Neural progenitor cell (in vitro differentiated cells): ENCODE data around the gene OR2J1. TPM values are rescaled to one million over a fixed set of nuclear protein-coding genes. Genes with fewer than 3 reads are reported as not detected.
"Not testable (repeated sequence)": the region's sequence is repeated elsewhere in the genome, so short reads cannot be mapped to it uniquely, and the experiment has no call there.

Experiments used
- DNase-seq: peaks from one replicate; pipeline ENCODE4 v3.0.0-alpha.2; 2016; ENCODE audit warnings: low spot score
- H2AFZ ChIP-seq: fragments of 200-600 bp; sonication (generic); replicated peaks from 2 replicates; pipeline ENCODE4 v1.6.1; 2016; ENCODE audit warnings: antibody characterized with exemption
- H3F3A ChIP-seq: fragments of 200-600 bp; sonication (generic); 2 replicates; pipeline ENCODE4 v1.6.1; 2016; ENCODE audit warnings: antibody characterized with exemption, low read depth
- H3K27ac ChIP-seq: fragments of 200-600 bp; sonication (generic); 2 replicates; pipeline ENCODE4 v1.5.1; 2016; ENCODE audit warnings: mild to moderate bottlenecking
- H3K27me3 ChIP-seq: fragments of 200-600 bp; sonication (generic); 2 replicates; pipeline ENCODE4 v1.6.1; 2016; ENCODE audit warnings: mild to moderate bottlenecking, moderate library complexity
- H3K36me3 ChIP-seq: fragments of 200-600 bp; sonication (generic); 2 replicates; pipeline ENCODE4 v1.5.1; 2016
- H3K4me1 ChIP-seq: fragments of 200-600 bp; sonication (generic); 2 replicates; pipeline ENCODE4 v1.6.1; 2016; ENCODE audit warnings: mixed run types
- H3K4me2 ChIP-seq: fragments of 200-600 bp; sonication (generic); 2 replicates; pipeline ENCODE4 v1.6.1; 2016
- H3K4me3 ChIP-seq: fragments of 200-600 bp; sonication (generic); 2 replicates; pipeline ENCODE4 v1.5.1; 2016
- H3K79me2 ChIP-seq: fragments of 200-600 bp; sonication (generic); 2 replicates; pipeline ENCODE4 v1.6.1; 2016; ENCODE audit warnings: low read depth
- H3K9ac ChIP-seq: fragments of 200-600 bp; sonication (generic); 2 replicates; pipeline ENCODE4 v1.6.1; 2016
- H3K9me3 ChIP-seq: fragments of 200-600 bp; sonication (generic); 2 replicates; pipeline ENCODE4 v1.5.1; 2016; ENCODE audit warnings: low read depth
- H4K20me1 ChIP-seq: fragments of 200-600 bp; sonication (generic); 2 replicates; pipeline ENCODE4 v1.6.1; 2016; ENCODE audit warnings: low read depth
- H3K27ac Mint-ChIP-seq: 3 replicates; pipeline ENCODE4 v1.8.0; 2021; ENCODE audit warnings: mixed read lengths
- H3K27me3 Mint-ChIP-seq: 2 replicates; pipeline ENCODE4 v1.8.0; 2022; ENCODE audit warnings: low read depth, mild to moderate bottlenecking, inconsistent platforms, moderate library complexity, mixed read lengths; ENCODE audit not compliant: insufficient read depth
- H3K36me3 Mint-ChIP-seq: 3 replicates; pipeline ENCODE4 v1.8.0; 2021; ENCODE audit warnings: mixed read lengths
- H3K4me1 Mint-ChIP-seq: 3 replicates; pipeline ENCODE4 v1.8.0; 2021; ENCODE audit warnings: mixed read lengths
- H3K4me3 Mint-ChIP-seq: 3 replicates; pipeline ENCODE4 v1.8.0; 2021; ENCODE audit warnings: mild to moderate bottlenecking, moderate library complexity, mixed read lengths
- H3K9me3 Mint-ChIP-seq: 3 replicates; pipeline ENCODE4 v1.8.0; 2020; ENCODE audit warnings: mixed read lengths
- CTCF ChIP-seq: fragments of 200-600 bp; sonication (generic); IDR thresholded peaks from 2 replicates; pipeline ENCODE4 v1.5.1; 2017; ENCODE audit warnings: antibody characterized with exemption, mild to moderate bottlenecking
- EZH2 ChIP-seq: fragments of 200-600 bp; sonication (generic); IDR thresholded peaks from 2 replicates; pipeline ENCODE4 v1.6.1; 2017; ENCODE audit warnings: antibody characterized with exemption, mild to moderate bottlenecking, moderate library complexity
- EZH2phosphoT487 ChIP-seq: fragments of 200-600 bp; sonication (generic); IDR thresholded peaks from 2 replicates; pipeline ENCODE4 v1.6.1; 2017; ENCODE audit warnings: antibody characterized with exemption
- total RNA-seq: library from RNA; depleted of rRNA; stranded (reverse); fragments of >200 nt; gene quantifications from 2 replicates; pipeline ENCODE4 v1.2.3, GENCODE V29; 2015; ENCODE audit warnings: low replicate concordance

The OR2J1 gene
- total RNA-seq, 1 donor from 2014 or later = not detected

- Mint-ChIP-seq H3K27me3 (no peaks in the 10 kb centered on the region), H3K27ac (no peak overlapping the region), H3K36me3 (no peaks in the 10 kb centered on the region), H3K9me3 (peaks cover 4% of the 10 kb centered on the region), H3K4me3 (no peak overlapping the region), H3K4me1 (no peaks in the 10 kb centered on the region)
- no peak overlapping the region for H3K9ac ChIP-seq
- no peaks in the 10 kb centered on the region for H3K79me2 ChIP-seq
- TF ChIP-seq EZH2phosphoT487 = no peak
- no peak for TF ChIP-seq EZH2
- no peak for TF ChIP-seq CTCF
- no peak overlapping the region for H3K27ac ChIP-seq
- peaks cover 8% of the 10 kb centered on the region for H3K9me3 ChIP-seq
- H3K27me3 ChIP-seq = no peaks in the 10 kb centered on the region
- no peaks in the 10 kb centered on the region for H4K20me1 ChIP-seq
- H3K4me3 ChIP-seq = no peak overlapping the region
- H3K4me2 ChIP-seq = no peak overlapping the region
- no peaks in the 10 kb centered on the region for H3K36me3 ChIP-seq
- H3F3A ChIP-seq = no peaks in the 10 kb centered on the region
- no peak for DNase-seq
- no peak overlapping the region for H2AFZ ChIP-seq
- no peaks in the 10 kb centered on the region for H3K4me1 ChIP-seq
These were observed 46.9 kb downstream of the OR2J1 start for GRCh38 chr6:29146179-29146578.

- Mint-ChIP-seq H3K27ac (no peak overlapping the region), H3K27me3 (no peaks in the 10 kb centered on the region), H3K9me3 (peaks cover 4% of the 10 kb centered on the region)
These were observed 47.8 kb downstream of the OR2J1 start for GRCh38 chr6:29147074-29147473.

GRCh38 chr6:29149444-29149843, 50.2 kb downstream of the OR2J1 start:
- H3K9me3 Mint-ChIP-seq, H3K4me1 ChIP-seq, H3K4me3 ChIP-seq, H3K36me3 Mint-ChIP-seq, H3K36me3 ChIP-seq, H4K20me1 ChIP-seq, H3K4me3 Mint-ChIP-seq, H3K4me2 ChIP-seq, H3F3A ChIP-seq, H3K9me3 ChIP-seq, H3K4me1 Mint-ChIP-seq, H3K9ac ChIP-seq, H3K27ac Mint-ChIP-seq, H2AFZ ChIP-seq, H3K79me2 ChIP-seq, DNase-seq, H3K27me3 ChIP-seq, H3K27ac ChIP-seq, H3K27me3 Mint-ChIP-seq: not testable (repeated sequence)

More at GRCh38 chr6:29147074-29147473, 47.8 kb downstream of the OR2J1 start:
- no peaks in the 10 kb centered on the region for H3F3A ChIP-seq
- no peaks in the 10 kb centered on the region for H3K36me3 ChIP-seq
- Mint-ChIP-seq H3K4me1 (no peaks in the 10 kb centered on the region), H3K36me3 (no peaks in the 10 kb centered on the region), H3K4me3 (no peak overlapping the region)
- no peak overlapping the region for H2AFZ ChIP-seq
- TF ChIP-seq EZH2phosphoT487 (no peak), EZH2 (no peak), CTCF (no peak)
- H3K79me2 ChIP-seq = no peaks in the 10 kb centered on the region
- no peaks in the 10 kb centered on the region for H4K20me1 ChIP-seq
- H3K9me3 ChIP-seq = peaks cover 8% of the 10 kb centered on the region
- H3K4me2 ChIP-seq = no peak overlapping the region
- H3K4me3 ChIP-seq = no peak overlapping the region
- no peaks in the 10 kb centered on the region for H3K27me3 ChIP-seq
- no peak overlapping the region for H3K9ac ChIP-seq
- no peaks in the 10 kb centered on the region for H3K4me1 ChIP-seq
- no peak overlapping the region for H3K27ac ChIP-seq
- DNase-seq = no peak

Other genes starting within 250 kb of the OR2J1 start
- gene TRIM27, start 175.5 kb upstream of the OR2J1 start, total RNA-seq = 69.0 and 94.5 TPM in 2 replicates
- gene ZNF311, start 94.2 kb upstream of the OR2J1 start, total RNA-seq = 1.9 and 2.0 TPM in 2 replicates
- gene OR2W1, start 54.3 kb upstream of the OR2J1 start, total RNA-seq = not detected in 2 replicates
- not detected in 2 replicates for gene OR2B3, start 12.2 kb upstream of the OR2J1 start, total RNA-seq
- 0.04 TPM in 1 of 2 replicates, not detected in the other for gene OR2J3, start 8.6 kb downstream of the OR2J1 start, total RNA-seq
- 0.09 TPM in 1 of 2 replicates, not detected in the other for gene OR2J2, start 71.4 kb downstream of the OR2J1 start, total RNA-seq
- gene OR14J1, start 202.2 kb downstream of the OR2J1 start, total RNA-seq = 0.03 TPM in 1 of 2 replicates, not detected in the other